ENCODE results near the gene S100A13. TPM values are rescaled to one million over a fixed set of nuclear protein-coding genes. Genes with fewer than 3 reads are reported as not detected.

Gene S100A13
- total RNA-seq, 6 experiments from 2014 or later, result 10.4 to 24.5 (median 21.9) TPM

GRCh38 chr1:153610334-153610733 lies 17.0 kb downstream of the S100A13 start:
- no peak for TF ChIP-seq CTCF (IDR thresholded peaks at IDR 0.05)
- intact Hi-C loops (cut with DNase I), result no loop called here
- peak overlapping the region; percentile 34 to 94 (median 92) for H3K27ac ChIP-seq
- H3K4me1 ChIP-seq, result peaks cover 0 to 31% (median 14%) of the 10 kb centered on the region in 4 donors
- DNase-seq, result no peak
- 20% methylated on average over 1 of the region's 4 CpGs for WGBS (ENCODE audit: insufficient coverage, low coverage, low lambda C conversion rate, missing lambda C conversion rate)
- no peaks in the 10 kb centered on the region for H3K27me3 ChIP-seq
- H3K36me3 ChIP-seq, result peaks cover 0 to 14% (median 5%) of the 10 kb centered on the region in 4 donors
- no peaks in the 10 kb centered on the region for H3K9me3 ChIP-seq
- no peak for ATAC-seq
- no peak overlapping the region for H3K4me3 ChIP-seq

GRCh38 chr1:153609585-153609907 lies 17.8 kb downstream of the S100A13 start:
- peaks cover 0 to 14% (median 5%) of the 10 kb centered on the region in 4 donors for H3K36me3 ChIP-seq
- peak overlapping the region; percentile 36 to 60 (median 55) for H3K4me3 ChIP-seq
- peak overlapping the region; percentile 92 to 98 (median 94) for H3K27ac ChIP-seq
- DNase-seq (no peak), ATAC-seq (no peak)
- 59% methylated on average over 6 of the region's 6 CpGs for WGBS (ENCODE audit: insufficient coverage, low coverage, low lambda C conversion rate, missing lambda C conversion rate)
- TF ChIP-seq POLR2A (IDR thresholded peaks at IDR 0.05) (no peak), CTCF (IDR thresholded peaks at IDR 0.05) (no peak)
- H3K27me3 ChIP-seq, result no peaks in the 10 kb centered on the region
- intact Hi-C loops (cut with DNase I), result no loop called here
- no peaks in the 10 kb centered on the region for H3K9me3 ChIP-seq
- peaks cover 0 to 31% (median 14%) of the 10 kb centered on the region in 4 donors for H3K4me1 ChIP-seq

- 16% methylated on average over 8 of the region's 19 CpGs for WGBS (ENCODE audit: insufficient coverage, low coverage, low lambda C conversion rate, missing lambda C conversion rate)
- Histone ChIP-seq H3K4me3 (peak overlapping the region; percentile 36 to 60 (median 55)), H3K36me3 (peaks cover 0 to 14% (median 5%) of the 10 kb centered on the region in 4 donors), H3K27ac (peak overlapping the region; percentile 92 to 98 (median 94)), H3K27me3 (no peaks in the 10 kb centered on the region), H3K9me3 (no peaks in the 10 kb centered on the region), H3K4me1 (peaks cover 0 to 31% (median 14%) of the 10 kb centered on the region in 4 donors)
- TF ChIP-seq POLR2A (IDR thresholded peaks at IDR 0.05), result peak; percentile 65
- TF ChIP-seq CTCF (IDR thresholded peaks at IDR 0.05), result no peak
- DNase-seq (peak; percentile 95 to 96 (median 96)), ATAC-seq (peak; percentile 82 to 91 (median 88))
- intact Hi-C loops (cut with DNase I), result no loop called here
Measured at GRCh38 chr1:153608742-153609584, 18.3 kb downstream of the S100A13 start.

- Histone ChIP-seq H3K4me1 (peaks cover 0 to 27% (median 12%) of the 10 kb centered on the region in 4 donors), H3K9me3 (no peaks in the 10 kb centered on the region), H3K27ac (peak overlapping the region; percentile 92 to 98 (median 94)), H3K27me3 (no peaks in the 10 kb centered on the region), H3K36me3 (peaks cover 0 to 14% (median 5%) of the 10 kb centered on the region in 4 donors), H3K4me3 (peak overlapping the region; percentile 36 to 60 (median 55))
- DNase-seq (no peak), ATAC-seq (no peak)
- intact Hi-C loops (cut with DNase I), result no loop called here
- no peak for TF ChIP-seq CTCF (IDR thresholded peaks at IDR 0.05)
- TF ChIP-seq POLR2A (IDR thresholded peaks at IDR 0.05), result no peak
- WGBS (ENCODE audit: insufficient coverage, low coverage, low lambda C conversion rate, missing lambda C conversion rate), result 74% methylated on average over 4 of the region's 7 CpGs
Measured at GRCh38 chr1:153608089-153608682, 19.1 kb downstream of the S100A13 start.

Measured in right lobe of liver (tissue), 6 donors.